HG02885 (cell line): ENCODE data around the gene BSPRY.
A peak's percentile ranks its signal among the peaks of the same experiment; 100 is the strongest.
"Not testable (repeated sequence)": the region's sequence is repeated elsewhere in the genome, so short reads cannot be mapped to it uniquely, and the experiment has no call there.

Experiments used
- ATAC-seq: cut with Tn5 transposase; IDR thresholded peaks from one replicate; pipeline ENCODE4 v1.9.1; 2021; ENCODE audit warnings: mild to moderate bottlenecking; ENCODE audit not compliant: unreplicated experiment, poor library complexity

Gene BSPRY

DNA sequence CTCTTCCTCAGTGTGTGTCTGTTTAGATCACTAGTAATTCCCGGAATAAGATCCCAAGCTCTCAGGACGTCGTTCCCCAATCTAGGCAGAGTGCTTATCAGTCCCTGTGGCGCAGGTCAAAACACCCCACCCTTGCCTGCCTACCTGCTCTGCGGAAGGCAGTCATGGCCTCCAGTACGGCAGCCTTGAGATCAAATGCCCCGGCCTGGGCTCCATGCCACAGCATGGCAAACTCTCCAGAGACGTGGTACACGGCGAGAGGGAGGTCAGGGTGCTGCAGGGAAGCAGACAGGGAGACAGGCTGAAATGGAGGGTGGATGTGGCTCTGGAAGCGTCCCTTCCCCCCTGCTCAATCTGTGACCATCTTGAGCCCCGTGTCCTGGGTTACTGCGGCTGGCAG is 39.5 kb downstream of the BSPRY start:
- no peak for ATAC-seq

DNA sequence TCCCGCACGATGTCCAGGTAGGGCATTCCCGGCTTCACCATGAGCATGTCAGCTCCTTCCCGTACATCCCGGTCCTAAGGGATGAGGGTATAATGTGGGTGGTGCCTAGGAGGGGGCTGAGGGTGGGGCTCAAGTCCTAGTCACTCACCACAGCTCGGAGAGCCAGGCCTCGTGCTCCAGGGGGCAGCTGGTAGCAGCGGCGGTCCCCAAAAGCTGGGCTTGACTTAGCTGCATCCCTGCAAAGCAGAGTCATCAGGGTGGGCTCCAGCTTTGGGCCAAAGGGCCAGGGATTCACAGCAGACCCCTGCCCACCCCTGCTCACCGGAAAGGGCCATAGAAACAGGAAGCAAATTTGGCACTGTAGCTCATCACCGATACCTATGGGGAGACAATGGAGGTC is 40.1 kb downstream of the BSPRY start:
- no peak for ATAC-seq

DNA sequence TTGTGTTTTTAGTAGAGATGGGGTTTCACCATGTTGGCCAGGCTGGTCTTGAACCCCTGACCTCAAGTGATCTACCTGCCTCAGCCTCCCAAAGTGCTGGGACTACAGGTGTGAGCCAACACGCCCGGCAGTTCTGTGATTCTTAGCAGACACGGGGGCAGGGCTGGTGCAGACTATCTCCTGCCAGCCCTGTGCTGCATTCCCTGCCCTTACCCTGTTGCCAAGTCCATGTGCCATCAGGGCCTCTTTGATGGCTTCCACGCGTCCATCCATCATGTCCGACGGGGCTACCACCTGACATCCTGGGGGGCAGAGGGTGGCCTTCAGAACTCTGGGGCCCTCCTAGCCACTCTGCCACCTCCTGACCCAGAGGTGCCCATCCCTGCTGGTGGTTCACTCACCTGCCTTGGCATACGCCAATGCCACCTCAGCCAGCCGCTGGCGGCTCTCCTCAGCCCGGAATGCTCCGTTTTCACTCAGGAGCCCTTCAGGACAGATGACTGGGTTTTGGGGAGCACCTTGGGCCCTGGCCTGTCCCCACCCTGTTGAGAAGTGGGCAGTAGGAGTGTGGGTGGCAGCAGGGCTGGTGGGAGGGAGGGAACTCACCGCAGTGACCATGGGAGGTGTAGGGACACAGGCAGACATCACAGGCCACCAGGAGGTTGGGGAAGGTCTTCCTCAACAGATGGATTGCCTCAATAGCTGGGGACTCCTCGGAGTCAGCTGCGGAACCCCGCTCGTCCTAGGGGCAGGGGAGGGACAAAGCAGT is 41.0 kb downstream of the BSPRY start:
- ATAC-seq: no peak

DNA sequence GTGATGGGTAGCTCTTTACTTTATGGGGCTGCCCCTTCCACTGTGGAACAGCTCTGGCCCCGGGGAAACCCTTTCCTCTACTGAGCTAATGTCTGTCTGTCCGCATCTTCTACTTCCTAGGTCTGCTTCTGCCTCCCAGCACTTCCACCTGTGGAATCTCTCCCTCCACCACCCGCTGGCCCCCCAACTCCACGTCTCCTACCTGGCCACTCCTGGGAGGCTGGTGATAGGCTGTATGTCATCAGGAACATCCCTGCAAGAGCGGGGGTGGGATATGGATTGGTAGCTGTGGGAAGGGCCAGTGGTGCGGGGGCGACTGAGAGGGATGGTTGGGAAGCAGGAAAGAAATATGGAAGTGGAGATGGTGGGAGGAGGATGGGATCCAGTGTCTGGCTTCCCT is 42.6 kb downstream of the BSPRY start:
- no peak for ATAC-seq

DNA sequence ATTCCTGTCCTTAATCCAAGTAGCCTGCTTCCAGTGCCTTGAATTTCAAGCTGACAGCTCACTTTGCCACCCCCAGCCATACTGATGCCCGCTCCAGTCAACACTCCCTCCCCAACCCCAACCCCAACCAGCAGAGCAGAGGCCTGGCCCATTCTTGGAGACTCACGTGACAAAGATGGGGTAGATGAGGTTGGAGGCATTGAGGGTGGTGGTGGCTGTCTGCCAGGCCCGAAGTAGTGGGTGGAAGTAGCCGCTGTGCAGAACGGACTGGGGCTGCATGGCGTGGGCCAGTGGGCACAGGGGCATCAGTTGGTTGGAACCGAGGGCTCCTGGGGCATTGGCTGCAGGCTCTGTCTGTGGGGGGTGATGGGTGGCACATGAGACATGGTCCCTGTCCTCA is 43.9 kb downstream of the BSPRY start:
- no peak for ATAC-seq

DNA sequence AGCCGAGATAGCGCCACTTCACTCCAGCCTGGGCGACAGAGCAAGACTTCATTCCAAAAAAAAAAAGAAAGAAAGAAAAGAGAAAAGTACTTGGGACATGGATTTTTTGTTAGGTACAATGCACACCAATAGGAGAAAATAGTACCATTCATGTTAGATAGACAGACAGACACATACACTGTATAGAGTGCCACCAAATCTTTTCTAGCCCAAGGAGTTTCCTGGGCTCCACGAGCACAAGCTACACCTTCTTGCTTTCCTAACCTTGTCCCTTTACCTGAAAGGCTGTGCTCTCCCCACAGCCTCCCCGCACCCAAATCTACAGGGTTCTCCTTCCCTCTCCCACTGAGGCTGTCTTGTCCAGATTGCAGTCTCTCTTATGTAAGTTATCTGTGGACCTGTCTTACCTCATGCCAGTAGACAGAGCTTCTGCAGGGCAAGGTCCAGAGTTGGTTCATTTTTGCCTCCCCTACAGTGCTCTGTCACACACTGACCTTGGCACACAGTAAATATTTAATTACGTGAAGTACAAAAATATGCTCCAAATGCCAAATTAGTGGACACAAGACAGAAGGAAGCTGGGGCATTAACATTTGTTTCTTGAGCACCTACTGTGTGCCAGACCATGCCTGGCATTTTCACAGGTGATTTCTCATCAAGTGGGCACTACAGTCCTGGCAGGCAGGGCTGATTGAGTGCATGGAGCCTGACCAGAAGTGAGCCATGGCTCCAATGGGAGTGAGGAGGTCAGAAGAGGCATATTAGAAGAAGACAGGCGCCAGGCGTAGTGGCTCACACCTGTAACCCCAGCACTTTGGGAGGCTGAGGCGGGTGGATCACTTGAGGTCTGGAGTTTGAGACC is 45.9 kb downstream of the BSPRY start:
- no peak for ATAC-seq

DNA sequence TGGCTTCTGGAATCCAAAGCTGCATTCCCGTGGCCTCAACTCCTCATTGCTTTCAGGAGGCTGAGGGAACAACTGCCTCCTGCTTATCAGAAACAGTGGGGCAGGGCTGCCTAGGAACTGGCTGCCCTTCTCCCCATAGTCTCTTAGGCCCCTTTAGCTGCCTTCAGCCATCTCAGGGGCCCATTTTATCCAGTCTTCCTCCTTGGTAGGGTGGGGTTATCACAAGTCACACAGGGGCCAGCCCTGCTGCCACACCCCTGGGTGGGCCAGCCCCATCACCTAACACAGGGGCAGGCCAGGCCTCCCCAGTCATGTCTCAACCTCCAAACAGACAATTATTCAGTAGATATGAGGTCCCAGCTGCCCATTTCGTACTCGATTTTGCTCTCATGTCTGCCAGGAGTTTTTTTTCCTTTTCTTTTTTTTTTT is 47.9 kb downstream of the BSPRY start:
- ATAC-seq: no peak

DNA sequence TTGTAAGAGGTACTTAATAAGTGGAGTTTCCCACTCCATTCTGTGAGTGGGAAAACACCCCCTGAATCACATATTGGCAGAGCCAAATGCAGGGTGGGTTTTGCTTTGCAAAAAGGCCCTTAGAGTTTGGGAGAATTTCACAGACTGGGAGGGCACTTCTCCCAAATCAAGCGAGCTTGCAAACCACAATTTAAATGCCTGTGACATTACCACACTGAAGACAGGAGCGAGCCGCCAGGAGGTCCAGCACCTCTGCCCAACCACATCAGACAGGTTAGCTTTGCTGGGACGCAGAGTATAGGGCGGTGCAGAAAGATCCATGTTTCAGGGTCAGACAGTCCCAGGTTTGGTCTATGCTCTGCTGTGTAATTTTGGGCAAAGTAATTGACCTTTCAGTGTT is 49.5 kb downstream of the BSPRY start:
- ATAC-seq: no peak

DNA sequence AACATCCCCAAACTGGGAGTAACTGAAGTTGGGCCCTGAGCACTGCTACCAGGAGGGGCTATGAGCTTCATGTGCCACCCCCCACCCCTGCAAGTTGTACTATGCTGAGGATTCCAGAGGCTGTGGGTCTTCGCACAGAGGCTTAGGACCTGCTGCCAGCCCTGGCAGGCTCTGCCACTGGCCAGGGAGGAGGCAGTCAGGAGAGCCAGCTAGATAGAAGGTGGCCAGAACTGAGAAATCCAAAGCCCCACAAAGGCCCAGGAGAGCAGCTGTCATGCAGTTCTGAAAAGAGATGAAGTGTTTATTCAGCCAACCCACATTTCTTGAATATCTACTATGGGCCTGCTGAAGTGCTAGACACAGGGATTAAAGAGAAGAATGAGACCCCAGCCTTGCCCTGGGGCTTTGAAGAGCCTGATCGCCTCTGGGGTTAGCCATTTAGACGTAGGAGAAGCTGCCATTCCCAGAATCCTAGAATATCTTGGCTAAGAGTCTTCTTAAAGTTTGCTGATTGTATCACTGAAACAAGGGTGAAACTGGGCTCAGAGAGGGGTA is 50.4 kb downstream of the BSPRY start:
- ATAC-seq: no peak

DNA sequence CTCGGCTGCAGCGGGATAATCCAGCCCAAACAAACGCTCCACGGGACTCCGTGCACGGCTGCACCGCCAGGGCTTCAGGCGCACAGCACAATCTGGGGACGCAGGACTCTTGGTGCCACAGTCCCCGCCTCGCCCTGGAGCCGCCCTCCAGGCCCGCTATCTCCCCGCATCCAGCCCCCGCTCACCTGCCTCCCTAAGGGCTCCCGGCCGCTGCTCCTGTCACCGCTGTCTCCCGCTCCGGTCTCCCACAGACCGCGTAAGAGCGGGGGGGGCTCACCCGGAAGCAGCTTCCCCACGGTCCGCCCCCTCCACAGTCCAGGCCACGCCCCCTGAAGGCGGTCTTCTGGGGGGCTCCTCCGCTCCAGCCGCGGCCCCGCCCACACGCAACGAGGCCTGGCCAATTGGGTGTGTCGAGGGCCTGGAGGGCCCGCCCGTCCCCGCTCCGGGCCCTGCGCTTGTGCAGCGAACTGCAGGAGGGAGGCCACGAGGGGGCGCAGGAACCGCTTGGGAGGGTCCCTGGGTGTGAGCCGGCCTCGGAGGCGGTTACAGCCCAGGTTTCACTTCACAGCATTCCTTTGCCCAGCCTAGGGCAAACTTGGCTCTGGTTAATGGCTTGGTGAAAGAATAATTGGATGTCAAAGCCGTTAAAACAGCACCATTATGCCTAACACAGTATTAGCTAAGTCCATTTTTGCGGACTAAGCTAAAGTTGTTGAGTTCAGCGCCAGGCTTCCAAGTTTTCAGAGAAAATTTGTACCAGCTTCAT is 51.9 kb downstream of the BSPRY start, which contains the start of gene ALAD:
TSS of gene ALAD (minus strand) at position 258 of the 766 bp plus-strand sequence. CDS start 7,725 bp downstream, outside the sequence.
- ATAC-seq: peak; percentile 99

DNA sequence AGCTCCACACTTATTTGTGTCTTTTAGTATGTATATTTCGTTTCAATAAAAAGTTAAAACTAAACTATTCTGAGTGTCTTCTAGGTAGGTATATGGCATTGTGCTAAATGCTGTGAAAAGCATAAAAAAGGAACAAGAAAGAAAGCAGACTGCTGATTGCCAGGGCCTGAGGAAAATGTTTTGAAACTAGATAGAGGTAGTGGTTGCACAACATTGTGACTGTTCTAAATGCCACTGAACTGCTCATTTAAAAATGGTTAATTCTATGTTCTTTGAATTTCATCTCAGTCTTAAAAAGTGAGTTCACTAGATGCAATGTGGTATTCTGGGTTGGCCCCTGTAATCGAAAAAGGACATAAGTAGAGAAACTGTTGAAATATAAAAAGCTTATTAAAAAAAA is 54.3 kb downstream of the BSPRY start:
- ATAC-seq: no peak

DNA sequence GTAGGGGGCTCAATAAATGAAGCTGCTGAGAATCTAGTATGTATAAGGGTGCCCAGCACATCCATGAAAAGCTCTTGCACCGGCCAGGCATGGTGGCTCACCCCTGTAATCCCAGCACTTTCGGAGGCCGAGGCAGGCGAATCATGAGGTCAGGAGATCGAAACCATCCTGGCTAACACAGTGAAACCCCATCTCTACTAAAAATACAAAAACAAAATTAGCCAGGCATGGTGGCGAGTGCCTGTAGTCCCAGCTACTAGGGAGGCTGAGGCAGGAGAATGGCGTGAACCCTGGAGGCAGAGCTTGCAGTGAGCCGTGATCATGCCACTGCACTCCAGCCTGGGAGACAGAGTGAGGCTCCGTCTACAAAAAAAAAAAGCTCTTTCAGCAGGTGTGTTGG is 57.0 kb downstream of the BSPRY start:
- ATAC-seq: not testable (repeated sequence)

DNA sequence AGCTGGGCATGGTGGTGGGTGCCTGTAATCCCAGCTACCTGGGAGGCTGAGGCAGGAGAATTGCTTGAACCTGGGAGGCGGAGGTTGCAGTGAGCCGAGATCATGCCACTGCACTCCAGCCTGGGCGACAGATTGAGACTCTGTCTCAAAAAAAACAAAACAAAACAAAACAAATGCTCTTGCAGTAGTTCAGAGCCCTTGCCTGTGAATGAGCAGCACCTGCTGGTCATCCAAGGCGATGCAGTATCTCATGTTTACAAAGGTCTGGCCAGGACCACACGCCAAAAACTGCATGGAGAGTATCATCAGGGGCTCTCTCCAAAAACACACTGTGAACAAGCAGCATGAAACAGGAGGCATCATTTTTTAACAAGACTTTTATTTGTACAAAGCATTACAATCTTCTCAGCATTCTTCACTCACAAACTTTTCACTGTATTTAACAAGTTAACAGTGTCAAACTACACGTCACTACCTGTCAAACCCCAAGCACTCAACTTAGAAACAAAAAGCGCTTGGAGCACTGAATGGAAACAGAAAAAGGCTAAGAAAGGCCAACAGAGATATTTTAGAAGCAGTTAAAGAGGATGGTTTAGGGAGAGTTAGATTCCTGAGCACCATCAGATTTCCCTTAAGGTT is 57.7 kb downstream of the BSPRY start:
- ATAC-seq: peak; percentile 36

DNA sequence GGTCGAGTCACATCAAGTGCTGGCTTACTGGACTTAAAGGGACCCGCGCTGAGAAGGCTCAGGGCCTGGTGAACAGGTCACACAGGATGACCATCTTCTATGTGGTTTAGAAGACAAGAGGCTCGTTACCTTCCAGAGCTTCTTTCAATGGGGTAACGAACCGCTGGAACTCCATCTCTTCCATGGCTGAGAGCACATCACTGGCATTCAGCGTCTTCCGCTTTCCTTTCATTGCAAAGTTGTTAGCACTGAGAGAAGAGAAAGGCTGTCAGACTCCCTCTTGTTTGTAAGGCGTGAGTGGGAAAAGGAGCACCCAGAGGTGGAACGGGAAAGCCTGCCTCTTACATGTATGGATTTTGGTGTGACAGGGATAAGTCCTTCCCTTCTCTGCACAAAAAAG is 60.1 kb downstream of the BSPRY start:
- no peak for ATAC-seq

DNA sequence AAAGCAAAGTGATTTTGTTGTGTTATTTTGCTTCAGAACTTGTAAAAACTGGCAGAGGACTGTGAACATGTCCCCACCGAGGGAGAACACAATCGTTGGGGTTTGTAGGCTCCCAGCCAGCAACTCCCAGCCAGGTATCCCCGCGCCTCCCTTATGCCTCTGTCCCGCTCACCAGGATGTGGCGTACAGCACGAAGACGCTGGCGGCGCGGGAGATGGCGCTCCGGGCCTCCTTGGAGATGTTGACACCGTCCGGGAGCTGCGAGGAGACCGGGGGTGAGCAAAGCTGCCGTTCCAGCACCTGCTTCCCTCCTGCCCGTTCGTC is 60.5 kb downstream of the BSPRY start:
- peak; percentile 4 for ATAC-seq

DNA sequence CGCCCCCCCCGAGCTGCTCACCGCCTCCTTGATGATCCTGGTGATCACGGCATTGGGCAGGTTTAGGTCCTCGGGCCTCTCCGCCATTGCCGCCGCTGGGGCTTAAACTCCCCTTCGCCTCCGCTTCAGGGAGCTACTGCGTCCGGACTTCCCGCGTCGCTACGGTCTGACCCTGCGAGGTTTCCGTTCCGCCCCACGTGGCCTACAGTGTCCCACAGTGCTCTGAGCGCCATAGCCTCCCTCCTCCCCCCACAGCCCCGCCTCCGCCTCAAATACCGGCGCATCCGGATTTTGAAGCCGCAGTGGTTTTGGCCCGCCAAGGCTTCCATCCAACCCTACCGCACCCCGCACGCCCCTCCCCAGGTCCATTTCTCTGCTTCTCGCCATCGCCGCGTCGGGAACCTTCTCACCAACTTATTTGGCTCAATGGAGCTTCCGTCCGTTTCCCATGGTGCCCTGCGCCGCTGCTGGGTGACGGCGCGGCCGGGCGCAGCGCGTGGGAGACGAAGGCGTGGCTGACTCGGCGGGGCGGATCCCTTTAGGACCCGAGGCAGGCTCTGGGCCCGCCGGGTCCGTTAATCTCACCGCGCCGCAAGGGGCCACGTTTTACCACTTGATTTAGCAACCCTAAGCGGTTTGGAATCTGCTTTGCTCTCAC is 61.0 kb downstream of the BSPRY start, which contains the start of the genes C9orf43 and POLE3:
TSS of gene C9orf43 (plus strand) at position 541 of the 658 bp plus-strand sequence. CDS start 2,747 bp downstream, outside the sequence.
TSS of gene POLE3 (minus strand) at position 469 of the 658 bp plus-strand sequence. CDS start at position 87, 382 bp downstream.
- ATAC-seq: peak; percentile 90

DNA sequence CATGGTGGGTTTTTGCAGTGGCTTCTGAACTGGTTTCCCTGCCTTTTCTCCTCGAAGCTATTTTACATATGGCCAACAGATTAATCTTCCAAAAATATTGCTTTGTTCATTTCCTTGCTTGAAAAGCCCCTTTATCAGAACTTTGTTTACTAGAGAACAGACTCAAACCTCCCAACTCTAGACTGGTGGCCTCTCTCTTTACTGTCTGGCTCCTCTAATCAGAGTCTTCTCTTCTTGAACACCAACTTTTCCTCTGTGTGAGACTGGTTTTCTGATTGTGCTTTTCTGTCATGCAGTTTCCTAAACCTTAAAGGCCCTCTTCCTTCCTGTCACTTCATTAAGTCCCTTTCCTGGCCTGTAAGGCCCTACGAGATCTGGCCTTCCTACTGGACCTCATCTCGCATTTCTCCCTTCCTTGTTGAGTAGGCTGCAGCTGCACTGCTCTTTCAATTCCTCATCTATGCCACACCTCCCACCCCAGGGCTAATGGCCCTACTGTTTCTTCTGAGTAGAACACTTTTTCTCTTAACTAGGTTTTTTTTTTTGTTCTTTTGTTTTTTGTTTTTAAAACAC is 66.9 kb downstream of the BSPRY start:
- peak; percentile 97 for ATAC-seq

DNA sequence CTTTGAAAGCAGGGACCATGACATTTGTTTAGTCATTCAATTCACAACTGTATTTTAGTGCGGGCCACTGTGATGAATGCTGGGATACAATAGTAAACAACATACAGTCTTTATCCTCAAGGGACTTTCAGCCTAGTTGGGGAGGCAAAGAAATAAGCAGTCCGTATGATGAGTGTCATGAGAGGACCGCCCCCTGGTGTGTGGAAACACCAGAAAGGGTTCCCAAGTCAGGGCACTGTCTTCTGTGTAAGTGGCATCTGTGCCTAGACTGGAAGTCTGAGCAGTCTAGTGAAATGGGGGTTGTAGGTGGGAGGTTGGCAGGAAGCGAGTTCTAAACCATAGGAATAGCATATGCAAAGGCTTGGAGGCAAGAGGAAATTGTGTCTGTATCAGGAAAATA is 68.0 kb downstream of the BSPRY start:
- no peak for ATAC-seq
